Tongue (tissue), 2 donors: Measurements from ENCODE around the gene LYRM1. TPM values are rescaled to one million over a fixed set of nuclear protein-coding genes. Genes with fewer than 3 reads are reported as not detected.

Experiments
- DNase-seq: peaks from one replicate; pipeline ENCODE4 v3.0.0-alpha.2; 2015
- total RNA-seq: library from RNA; depleted of rRNA; stranded (reverse); fragments of >200 nt; gene quantifications from one replicate; pipeline ENCODE4 v1.2.3, GENCODE V29; 2014

The LYRM1 gene
- total RNA-seq, 1 donor from 2014 or later = 27.6 TPM

DNA sequence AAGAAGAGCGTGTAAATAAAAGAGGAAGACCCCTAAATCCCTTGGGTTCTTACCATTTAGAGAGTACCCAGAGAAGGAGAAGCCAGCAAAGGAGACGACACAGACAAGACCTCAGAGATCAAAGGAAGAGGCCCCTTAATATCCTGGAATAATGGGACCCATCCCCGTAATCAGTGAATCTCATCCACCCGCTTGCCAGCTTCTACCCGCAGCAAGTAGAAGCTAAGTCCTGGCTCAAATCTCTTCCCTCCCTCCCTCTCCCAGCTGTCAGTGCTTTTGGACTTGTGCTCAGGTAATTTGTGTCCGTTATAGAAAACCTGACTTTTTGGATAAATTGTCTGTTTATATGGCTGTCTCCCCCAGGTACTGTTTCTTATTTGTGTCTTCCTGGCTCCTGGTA lies 1.9 kb downstream of the LYRM1 start:
- DNase-seq = no peak

DNA sequence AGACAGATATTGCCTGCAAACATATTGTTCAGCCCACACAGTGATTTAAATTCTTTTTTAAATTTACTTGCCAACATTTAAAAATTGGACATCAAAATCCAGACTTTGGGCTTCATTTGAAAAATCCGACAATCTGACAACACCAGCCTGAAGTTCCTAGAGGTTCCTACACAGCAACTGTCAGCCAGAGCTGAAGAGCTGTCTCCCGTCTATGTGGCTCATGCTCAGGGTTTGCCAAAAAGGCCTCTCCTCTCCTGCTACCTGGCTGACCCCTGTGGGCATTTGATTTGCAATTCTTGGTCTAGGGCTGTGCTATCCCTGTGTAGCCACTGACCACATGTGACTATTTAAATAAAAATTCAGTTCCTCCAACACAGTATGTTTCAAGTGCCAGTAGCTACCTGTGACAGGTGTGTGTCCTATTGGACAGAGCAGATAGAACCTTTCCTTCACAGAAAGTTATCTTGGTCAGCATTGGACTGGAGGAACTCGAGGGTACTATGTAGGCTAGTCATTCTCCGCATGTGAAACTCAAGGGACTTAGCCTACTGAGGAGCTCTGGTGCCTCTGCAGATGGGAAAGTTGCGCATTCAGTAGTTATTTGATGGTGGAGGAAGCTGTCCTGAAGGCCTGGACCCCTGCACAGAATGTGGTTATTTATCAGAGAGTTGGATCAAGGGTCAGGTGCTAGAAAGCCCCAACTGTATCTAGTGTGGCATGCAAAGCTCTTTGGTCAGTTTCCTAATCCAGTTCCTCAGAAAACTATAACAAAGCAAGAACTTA lies 2.7 kb downstream of the LYRM1 start:
- DNase-seq = no peak

- no peak for DNase-seq
Measured at GRCh38 chr16:20903899-20904506, 3.4 kb downstream of the LYRM1 start.

DNA sequence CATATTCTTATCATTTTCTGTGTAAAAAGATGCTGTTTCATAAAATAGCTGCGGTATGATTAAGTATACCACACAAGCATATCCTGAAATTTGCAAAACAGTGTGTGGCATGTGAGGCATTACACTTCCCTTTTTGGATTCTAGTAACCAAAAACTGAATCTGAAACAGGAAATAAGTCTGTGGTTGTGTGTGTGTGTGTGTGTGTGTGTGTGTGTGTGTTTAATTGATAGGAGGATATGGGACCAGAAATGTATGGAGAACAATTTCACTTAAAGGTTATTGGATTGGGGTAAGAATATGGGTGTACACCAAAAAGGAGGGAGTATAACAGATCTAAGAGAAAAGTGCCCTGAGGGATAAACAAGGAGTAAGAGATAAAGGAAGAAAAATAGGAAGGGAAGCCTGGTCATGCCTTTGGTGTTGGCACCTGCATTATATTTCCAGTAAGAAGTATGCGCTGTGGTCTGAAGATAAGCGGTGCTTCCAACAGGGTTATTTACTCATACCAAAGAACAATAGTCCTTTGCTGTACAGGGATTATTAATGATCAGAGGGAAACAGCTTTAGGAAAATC lies 4.0 kb downstream of the LYRM1 start:
- no peak for DNase-seq

GRCh38 chr16:20905576-20905975 lies 5.0 kb downstream of the LYRM1 start:
- no peak for DNase-seq

GRCh38 chr16:20906341-20907255 lies 6.0 kb downstream of the LYRM1 start:
- peak; percentile 30 for DNase-seq

DNA sequence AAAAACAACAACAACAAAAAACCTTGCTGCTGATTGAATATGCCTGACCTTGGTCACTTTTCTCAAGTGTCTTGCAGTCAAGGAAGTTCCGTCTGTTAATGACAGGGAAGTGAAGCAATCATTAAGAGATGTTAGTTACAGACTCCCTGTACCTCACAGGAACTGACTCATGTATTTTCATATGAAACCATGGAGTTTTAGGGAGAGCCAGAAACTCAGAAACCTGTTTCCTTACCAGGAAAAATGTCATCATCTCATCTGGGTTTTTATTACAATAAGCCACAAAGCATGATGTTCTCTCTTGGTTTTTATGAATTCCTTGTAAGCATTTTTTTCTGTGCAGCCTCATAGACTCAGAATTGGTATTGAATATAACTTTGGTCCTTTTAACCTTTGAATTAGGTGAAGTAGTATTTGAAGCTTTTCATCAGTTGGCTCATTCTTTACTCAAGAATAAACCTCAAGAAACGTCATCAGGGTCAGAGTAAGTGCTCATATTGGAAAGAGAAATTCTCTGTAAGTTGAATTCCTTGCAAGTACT lies 10.3 kb downstream of the LYRM1 start:
- peak; percentile 25 for DNase-seq

DNA sequence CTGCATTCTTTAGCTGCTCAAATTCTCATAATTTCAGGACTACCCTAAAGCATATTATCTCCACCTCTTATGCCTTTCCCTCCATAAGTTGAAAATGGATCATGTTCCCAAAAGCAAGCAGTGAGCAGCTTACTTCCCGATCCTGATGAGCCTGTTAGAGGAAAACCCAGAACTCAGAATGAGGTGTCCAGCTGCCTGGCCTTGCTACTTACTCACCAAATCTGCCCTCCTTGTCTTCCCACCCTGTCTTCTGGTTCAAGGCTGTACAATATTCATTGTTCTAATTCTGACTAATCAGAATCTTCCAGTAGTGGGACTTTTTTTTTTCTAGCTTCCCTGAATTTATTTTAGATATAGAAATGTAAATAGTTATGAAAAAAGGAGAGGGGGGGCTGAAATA lies 10.8 kb downstream of the LYRM1 start:
- DNase-seq = no peak

DNA sequence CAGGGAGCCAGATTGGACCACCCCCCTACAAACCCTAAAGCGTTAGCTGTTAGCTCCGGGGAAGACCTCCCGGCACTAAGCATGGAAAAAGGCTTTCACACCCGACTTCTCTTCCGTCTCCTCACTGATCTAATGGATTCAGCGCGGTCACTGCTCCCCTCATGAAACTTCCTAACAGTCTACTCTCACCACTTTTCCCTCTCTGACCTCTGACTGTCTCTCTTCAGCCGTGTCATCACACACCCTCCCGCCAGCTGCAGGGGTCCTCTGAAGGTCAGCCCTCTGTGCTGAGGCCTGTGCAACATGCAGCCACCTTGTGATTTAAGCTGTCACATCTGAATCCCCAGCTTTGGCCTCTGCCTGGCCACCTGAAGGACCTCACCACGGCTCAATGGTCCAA lies 15.7 kb downstream of the LYRM1 start:
- DNase-seq = no peak

- DNase-seq = no peak
Measured at GRCh38 chr16:20916942-20917341, 16.4 kb downstream of the LYRM1 start.

DNA sequence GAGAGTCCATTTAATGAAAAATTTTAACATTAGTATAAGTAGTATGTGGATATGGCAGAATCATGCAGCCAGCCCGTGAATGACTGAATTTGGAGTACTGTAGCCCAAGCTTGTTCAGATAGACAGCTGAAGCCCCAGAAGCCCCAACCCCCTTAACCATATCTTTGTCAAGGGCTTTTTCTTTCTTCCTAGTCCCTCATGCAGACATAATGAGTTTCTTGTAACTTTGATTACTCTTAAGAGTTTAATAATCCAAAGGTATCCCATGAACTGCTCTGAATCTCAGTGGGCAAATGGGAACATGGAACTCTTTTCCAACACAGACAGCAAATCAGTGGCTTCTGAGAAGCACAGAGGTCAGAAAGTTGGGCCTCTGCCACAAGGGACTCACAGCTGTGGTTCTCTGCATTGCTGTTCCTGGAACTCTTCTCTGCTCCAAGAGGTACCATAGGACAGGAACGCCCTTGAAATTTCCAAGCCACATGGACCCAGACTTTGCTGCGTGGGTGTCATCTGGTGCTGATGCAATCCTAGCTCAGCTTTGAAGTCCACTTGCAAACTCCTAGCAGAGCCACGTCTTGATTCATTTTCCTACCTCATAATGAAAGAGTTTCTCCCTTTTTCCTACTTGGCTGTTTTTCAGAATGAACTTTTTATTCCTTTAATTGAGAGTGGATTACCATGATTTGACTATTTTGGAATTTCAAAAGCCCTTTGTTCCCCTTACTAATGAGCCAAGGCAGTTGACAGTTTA lies 18.1 kb downstream of the LYRM1 start:
- DNase-seq = no peak

GRCh38 chr16:20920091-20920490 lies 19.5 kb downstream of the LYRM1 start:
- DNase-seq = no peak

GRCh38 chr16:20920799-20921198 lies 20.2 kb downstream of the LYRM1 start:
- DNase-seq = no peak

- DNase-seq = no peak
Measured at GRCh38 chr16:20923876-20924275, 23.3 kb downstream of the LYRM1 start.

GRCh38 chr16:20925751-20926150 lies 25.2 kb downstream of the LYRM1 start:
- DNase-seq = no peak

DNA sequence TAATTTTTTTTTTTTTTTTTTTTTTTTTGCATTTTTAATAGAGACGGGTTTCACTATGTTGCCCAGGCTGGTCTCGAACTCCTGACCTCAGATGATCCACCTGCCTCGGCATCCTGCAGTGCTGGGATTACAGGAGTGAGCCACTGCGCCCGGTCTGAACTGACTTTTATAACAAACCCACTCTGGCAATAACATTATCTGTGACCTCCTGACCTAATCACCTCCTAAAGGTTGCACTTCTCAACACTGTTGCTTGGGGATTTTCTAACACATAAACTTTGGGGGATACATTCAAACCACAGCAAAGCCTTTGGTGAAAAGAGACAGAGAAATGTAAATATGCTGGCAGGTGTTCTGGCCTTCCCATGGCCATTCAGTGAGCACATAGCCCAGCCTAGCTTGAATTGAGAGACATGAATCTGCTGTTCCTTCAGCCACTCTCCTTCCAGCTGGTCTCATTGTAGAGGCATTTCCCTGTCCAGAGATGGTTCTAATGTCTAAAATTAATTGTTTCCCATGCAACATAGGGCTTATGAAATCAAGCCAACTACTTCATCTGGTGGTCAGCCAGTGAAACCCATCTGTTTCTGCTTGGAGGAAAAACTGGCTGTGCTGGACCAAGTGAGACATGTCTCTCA lies 28.3 kb downstream of the LYRM1 start:
- peak; percentile 60 for DNase-seq

DNA sequence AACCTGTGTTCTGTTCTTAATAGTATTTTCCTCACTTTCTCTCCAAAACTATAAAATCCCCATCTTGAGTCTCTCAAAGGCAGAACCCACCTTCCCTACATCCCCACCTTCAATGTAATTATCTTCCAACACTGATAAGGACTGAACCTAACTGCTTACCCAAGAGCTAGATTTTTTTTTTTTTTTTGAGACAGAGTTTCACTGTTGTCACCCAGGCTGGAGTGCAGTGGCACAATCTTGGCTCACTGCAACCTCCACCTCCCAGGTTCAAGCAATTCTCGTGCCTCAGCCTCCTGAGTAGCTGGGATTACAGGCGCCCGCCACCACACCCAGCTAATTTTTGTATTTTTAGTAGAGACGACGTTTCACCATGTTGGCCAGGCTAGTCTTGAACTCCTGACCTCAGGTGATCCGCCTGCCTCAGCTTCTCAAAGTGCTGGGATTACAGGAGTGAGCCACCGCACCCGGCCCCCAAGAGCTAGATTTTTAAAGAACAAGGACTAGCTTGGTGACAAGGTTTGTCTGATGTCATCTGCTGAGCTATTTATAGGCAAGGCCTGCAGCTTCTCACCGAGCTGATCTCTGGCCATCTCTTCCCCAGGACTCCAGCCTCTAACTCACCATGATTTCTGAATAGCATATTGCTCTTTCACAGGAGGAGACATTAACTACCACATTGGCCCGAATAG lies 29.2 kb downstream of the LYRM1 start:
- DNase-seq = peak; percentile 43

DNA sequence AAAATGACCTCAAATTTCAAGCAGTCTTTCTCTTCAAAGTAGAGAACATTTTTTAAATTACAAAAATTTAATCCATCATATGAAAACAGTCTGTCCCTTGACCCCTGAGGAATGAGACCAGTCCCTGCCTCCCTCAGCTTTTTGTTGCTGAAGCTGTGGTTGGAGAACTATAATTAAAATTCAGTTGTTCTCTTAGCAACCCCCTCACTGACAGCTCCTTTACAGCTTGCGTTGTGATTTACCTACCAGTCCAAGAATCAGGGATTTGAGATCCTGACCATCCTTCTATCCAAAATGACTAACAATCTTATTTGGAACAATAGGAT lies 29.8 kb downstream of the LYRM1 start:
- no peak for DNase-seq

- DNase-seq = no peak
Measured at GRCh38 chr16:20931066-20931600, 30.6 kb downstream of the LYRM1 start.

GRCh38 chr16:20933589-20933988 lies 33.0 kb downstream of the LYRM1 start:
- no peak for DNase-seq
